ENCODE results near the gene XPNPEP2.

The XPNPEP2 gene

GRCh38 chrX:129779086-129779672 lies 40.4 kb downstream of the XPNPEP2 start:
- no peak for DNase-seq (ENCODE audit: low read depth)
- TF ChIP-seq, protein P1, sequence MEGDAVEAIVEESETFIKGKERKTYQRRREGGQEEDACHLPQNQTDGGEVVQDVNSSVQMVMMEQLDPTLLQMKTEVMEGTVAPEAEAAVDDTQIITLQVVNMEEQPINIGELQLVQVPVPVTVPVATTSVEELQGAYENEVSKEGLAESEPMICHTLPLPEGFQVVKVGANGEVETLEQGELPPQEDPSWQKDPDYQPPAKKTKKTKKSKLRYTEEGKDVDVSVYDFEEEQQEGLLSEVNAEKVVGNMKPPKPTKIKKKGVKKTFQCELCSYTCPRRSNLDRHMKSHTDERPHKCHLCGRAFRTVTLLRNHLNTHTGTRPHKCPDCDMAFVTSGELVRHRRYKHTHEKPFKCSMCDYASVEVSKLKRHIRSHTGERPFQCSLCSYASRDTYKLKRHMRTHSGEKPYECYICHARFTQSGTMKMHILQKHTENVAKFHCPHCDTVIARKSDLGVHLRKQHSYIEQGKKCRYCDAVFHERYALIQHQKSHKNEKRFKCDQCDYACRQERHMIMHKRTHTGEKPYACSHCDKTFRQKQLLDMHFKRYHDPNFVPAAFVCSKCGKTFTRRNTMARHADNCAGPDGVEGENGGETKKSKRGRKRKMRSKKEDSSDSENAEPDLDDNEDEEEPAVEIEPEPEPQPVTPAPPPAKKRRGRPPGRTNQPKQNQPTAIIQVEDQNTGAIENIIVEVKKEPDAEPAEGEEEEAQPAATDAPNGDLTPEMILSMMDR (IDR thresholded peaks at IDR 0.05; ENCODE audit: low read depth, low read length, missing control alignments) = no peak
- no peak overlapping the region for H3K4me3 ChIP-seq (ENCODE audit: low read depth, low read length)
- in situ Hi-C loops (cut with HindIII; ENCODE audit: low sequenced_read_pairs) = no loop called here

DNA sequence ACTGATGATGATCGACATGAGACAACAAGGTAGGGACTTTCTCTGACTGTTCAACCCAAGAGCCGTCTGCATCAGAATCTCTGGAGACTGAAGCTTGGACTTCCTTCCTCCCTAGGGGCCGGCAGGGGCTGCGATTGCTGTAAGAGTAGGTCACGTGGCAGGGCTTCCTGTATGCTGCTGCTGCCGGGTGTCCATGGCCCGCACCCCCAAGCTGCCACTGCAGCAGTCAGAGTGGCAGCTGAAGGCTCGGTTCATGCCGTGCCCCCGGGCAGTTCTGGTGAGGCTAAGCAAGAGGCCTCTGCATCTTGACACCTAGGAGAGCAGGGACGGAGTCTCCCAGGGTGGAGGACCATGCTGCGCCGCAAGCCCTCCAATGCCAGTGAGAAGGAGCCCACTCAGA lies 41.0 kb downstream of the XPNPEP2 start, which contains the start of gene SASH3:
TSS of gene SASH3 (plus strand) at position 203 of the 400 bp plus-strand sequence. CDS start at position 352, 149 bp downstream.
- in situ Hi-C loops (cut with HindIII; ENCODE audit: low sequenced_read_pairs) = no loop called here
- DNase-seq (ENCODE audit: low read depth) = no peak

GRCh38 chrX:129780441-129781105 lies 41.8 kb downstream of the XPNPEP2 start:
- TF ChIP-seq, protein P1 (IDR thresholded peaks at IDR 0.05; ENCODE audit: low read depth, low read length, missing control alignments) = no peak
- H3K4me3 ChIP-seq (ENCODE audit: low read depth, low read length) = no peak overlapping the region
- no peak for DNase-seq (ENCODE audit: low read depth)
- in situ Hi-C loops (cut with HindIII; ENCODE audit: low sequenced_read_pairs) = no loop called here

More for the DNA sequence above, 41.0 kb downstream of the XPNPEP2 start, which contains the start of gene SASH3:
- TF ChIP-seq, protein P1 (IDR thresholded peaks at IDR 0.05; ENCODE audit: low read depth, low read length, missing control alignments) = no peak
- H3K4me3 ChIP-seq (ENCODE audit: low read depth, low read length) = no peak within 1 kb of the TSS

GRCh38 chrX:129781134-129781672 lies 42.4 kb downstream of the XPNPEP2 start:
- in situ Hi-C loops (cut with HindIII; ENCODE audit: low sequenced_read_pairs) = no loop called here
- no peak for DNase-seq (ENCODE audit: low read depth)
- H3K4me3 ChIP-seq (ENCODE audit: low read depth, low read length) = no peak overlapping the region
- TF ChIP-seq, protein P1 (IDR thresholded peaks at IDR 0.05; ENCODE audit: low read depth, low read length, missing control alignments) = no peak

DNA sequence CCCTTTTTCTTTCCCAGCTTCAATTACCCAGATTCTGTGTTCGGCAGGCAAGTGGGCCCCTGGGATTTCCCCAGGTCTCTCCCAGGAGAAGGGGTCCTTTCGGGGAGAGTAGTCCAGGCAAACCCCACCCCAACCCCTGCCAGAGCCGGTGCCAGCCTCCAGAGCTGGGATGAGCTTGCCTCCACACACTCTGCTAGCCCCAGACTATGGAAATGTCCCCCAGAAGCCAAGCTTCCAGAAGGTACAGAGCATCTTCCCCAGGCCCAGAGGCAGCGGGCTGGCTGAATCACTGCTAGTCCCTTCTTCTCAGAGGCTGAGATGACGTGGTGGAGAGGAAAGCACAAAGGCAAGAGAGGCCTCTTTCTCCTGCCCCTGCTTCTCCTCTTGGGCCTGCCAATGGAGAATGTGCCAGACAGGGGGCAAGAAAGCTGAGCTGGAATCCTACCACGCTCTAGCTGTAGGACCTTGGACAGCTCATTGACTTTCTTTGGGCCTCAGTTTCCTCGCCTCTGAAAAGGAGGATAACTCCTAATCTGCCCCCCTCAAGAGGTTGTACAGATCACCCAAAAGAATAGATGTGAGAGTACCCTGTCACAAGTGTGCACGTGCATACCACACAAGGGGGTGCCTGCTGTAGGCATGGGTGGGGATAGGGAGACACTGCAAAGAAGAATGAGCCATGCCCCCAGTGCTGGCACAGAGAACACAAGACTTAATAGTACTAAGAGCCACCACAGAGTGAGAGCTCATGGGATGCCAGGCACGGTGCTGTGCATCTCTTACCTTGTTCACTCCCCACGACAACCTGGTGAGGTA lies 43.1 kb downstream of the XPNPEP2 start:
- in situ Hi-C loops (cut with HindIII; ENCODE audit: low sequenced_read_pairs) = no loop called here
- TF ChIP-seq, protein P1 (IDR thresholded peaks at IDR 0.05; ENCODE audit: low read depth, low read length, missing control alignments) = no peak
- no peak overlapping the region for H3K4me3 ChIP-seq (ENCODE audit: low read depth, low read length)
- no peak for DNase-seq (ENCODE audit: low read depth)

GRCh38 chrX:129782706-129783105 lies 43.9 kb downstream of the XPNPEP2 start:
- TF ChIP-seq, protein P1 (IDR thresholded peaks at IDR 0.05; ENCODE audit: low read depth, low read length, missing control alignments) = no peak
- in situ Hi-C loops (cut with HindIII; ENCODE audit: low sequenced_read_pairs) = no loop called here
- DNase-seq (ENCODE audit: low read depth) = no peak
- no peak overlapping the region for H3K4me3 ChIP-seq (ENCODE audit: low read depth, low read length)

All from astrocyte of the cerebellum (primary cell).